ENCODE results near the gene DHX40. TPM values are rescaled to one million over a fixed set of nuclear protein-coding genes. Genes with fewer than 3 reads are reported as not detected.

The DHX40 gene
- total RNA-seq, 1 experiment from 2014 or later = 22.9 TPM

- Histone ChIP-seq H3K4me1 (ENCODE audit: insufficient read depth, low read length, poor library complexity, severe bottlenecking) (peaks cover 16% of the 10 kb centered on the region), H3K4me3 (ENCODE audit: low read depth, low read length, poor library complexity, severe bottlenecking) (no peak overlapping the region), H3K27ac (ENCODE audit: low read depth, low read length, poor library complexity, severe bottlenecking) (no peak overlapping the region), H3K9me3 (ENCODE audit: low read depth, low read length, poor library complexity, severe bottlenecking) (no peaks in the 10 kb centered on the region), H3K36me3 (ENCODE audit: insufficient read depth, low read length, poor library complexity, severe bottlenecking) (no peaks in the 10 kb centered on the region), H3K27me3 (replicated peaks; ENCODE audit: insufficient read depth, low read depth, low read length, poor library complexity) (no peaks in the 10 kb centered on the region)
- no TSS peak for BruUV-seq (replicated peaks)
- CTCF ChIA-PET = interaction anchor here (0.6 to 0.7 kb wide), 2 partner anchors 184 to 266 kb away, joined by 3 read pairs; no protein-coding TSS in a partner anchor
- no peak for DNase-seq (ENCODE audit: low spot score)
- POLR2A ChIA-PET (ENCODE audit: low non-redundant PET) = no interaction called here
- intact Hi-C loops (cut with micrococcal nuclease; ENCODE audit: unreplicated experiment) = no loop called here
- no peak for TF ChIP-seq CTCF (conservative IDR thresholded peaks at IDR 0.05; ENCODE audit: low read depth, low read length)
- TF ChIP-seq EZH2 (IDR thresholded peaks at IDR 0.05; ENCODE audit: borderline replicate concordance, low read depth, low read length, poor library complexity, severe bottlenecking) = no peak
Observed at GRCh38 chr17:59616253-59616920, 51.0 kb downstream of the DHX40 start.

DNA sequence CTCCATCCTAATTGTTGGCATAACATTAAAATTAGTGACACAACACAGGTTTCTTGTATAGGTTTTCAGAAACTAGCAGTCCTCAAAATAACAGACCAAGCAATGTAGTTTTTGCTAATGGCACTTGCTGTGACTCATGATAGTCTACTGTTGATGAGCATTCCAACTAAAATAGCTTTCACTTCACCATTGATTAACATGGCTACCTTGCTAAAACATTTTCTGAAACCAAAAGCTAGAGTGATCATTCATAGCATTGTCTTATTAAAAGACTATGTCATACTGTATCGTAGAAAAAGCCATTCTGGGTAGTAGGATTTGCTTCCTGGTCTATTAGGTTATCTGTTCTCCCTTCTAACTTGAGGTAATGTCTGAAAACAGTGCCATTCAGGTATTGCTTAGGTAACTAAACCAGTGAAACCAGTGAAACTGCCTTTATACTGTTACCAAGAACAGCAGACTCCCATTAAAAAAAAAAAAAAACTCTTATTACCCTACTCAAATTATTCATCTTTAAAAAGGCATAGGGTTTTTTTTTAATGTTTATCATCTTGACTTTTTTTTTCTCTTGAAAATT, 51.8 kb downstream of the DHX40 start:
- POLR2A ChIA-PET (ENCODE audit: low non-redundant PET) = no interaction called here

GRCh38 chr17:59619035-59619297, 53.6 kb downstream of the DHX40 start:
- TF ChIP-seq EZH2 (IDR thresholded peaks at IDR 0.05; ENCODE audit: borderline replicate concordance, low read depth, low read length, poor library complexity, severe bottlenecking) (no peak), CTCF (conservative IDR thresholded peaks at IDR 0.05; ENCODE audit: low read depth, low read length) (no peak)
- H3K4me3 ChIP-seq (ENCODE audit: low read depth, low read length, poor library complexity, severe bottlenecking) = peak overlapping the region; percentile 82
- no TSS peak for BruUV-seq (replicated peaks)
- no peak for DNase-seq (ENCODE audit: low spot score)
- peak overlapping the region; percentile 98 for H3K27ac ChIP-seq (ENCODE audit: low read depth, low read length, poor library complexity, severe bottlenecking)
- intact Hi-C loops (cut with micrococcal nuclease; ENCODE audit: unreplicated experiment) = no loop called here
- ChIA-PET CTCF (no interaction called here), POLR2A (ENCODE audit: low non-redundant PET) (interaction anchor here (0.5 to 0.7 kb wide), 5 partner anchors 64 to 296 kb away, joined by 3 to 6 read pairs (median 3); no protein-coding TSS in a partner anchor)
- H3K27me3 ChIP-seq (replicated peaks; ENCODE audit: insufficient read depth, low read depth, low read length, poor library complexity) = no peaks in the 10 kb centered on the region
- peaks cover 40% of the 10 kb centered on the region for H3K4me1 ChIP-seq (ENCODE audit: insufficient read depth, low read length, poor library complexity, severe bottlenecking)
- H3K9me3 ChIP-seq (ENCODE audit: low read depth, low read length, poor library complexity, severe bottlenecking) = no peaks in the 10 kb centered on the region
- H3K36me3 ChIP-seq (ENCODE audit: insufficient read depth, low read length, poor library complexity, severe bottlenecking) = no peaks in the 10 kb centered on the region

More for the DNA sequence above, 51.8 kb downstream of the DHX40 start:
- no peaks in the 10 kb centered on the region for H3K27me3 ChIP-seq (replicated peaks; ENCODE audit: insufficient read depth, low read depth, low read length, poor library complexity)
- H3K9me3 ChIP-seq (ENCODE audit: low read depth, low read length, poor library complexity, severe bottlenecking) = no peaks in the 10 kb centered on the region
- H3K27ac ChIP-seq (ENCODE audit: low read depth, low read length, poor library complexity, severe bottlenecking) = peak overlapping the region; percentile 98
- intact Hi-C loops (cut with micrococcal nuclease; ENCODE audit: unreplicated experiment) = no loop called here
- DNase-seq (ENCODE audit: low spot score) = no peak
- peak overlapping the region; percentile 82 for H3K4me3 ChIP-seq (ENCODE audit: low read depth, low read length, poor library complexity, severe bottlenecking)
- peaks cover 24% of the 10 kb centered on the region for H3K4me1 ChIP-seq (ENCODE audit: insufficient read depth, low read length, poor library complexity, severe bottlenecking)
- CTCF ChIA-PET = no interaction called here
- TF ChIP-seq EZH2 (IDR thresholded peaks at IDR 0.05; ENCODE audit: borderline replicate concordance, low read depth, low read length, poor library complexity, severe bottlenecking) = no peak
- BruUV-seq (replicated peaks) = no TSS peak
- H3K36me3 ChIP-seq (ENCODE audit: insufficient read depth, low read length, poor library complexity, severe bottlenecking) = no peaks in the 10 kb centered on the region

Data from A673 (cell line).